CD4-positive, alpha-beta T cell treated with Interleukin-17A for 4 hours (primary cell): ENCODE results near the gene LTA.

Experiments used
- DNase-seq: peaks from one replicate; pipeline ENCODE4 v3.0.0-alpha.2; 2020; ENCODE audit warnings: mixed read lengths

Gene LTA

GRCh38 chr6:31574106-31575061, 2.3 kb downstream of the LTA start:
- DNase-seq: no peak

GRCh38 chr6:31575335-31575901, 3.3 kb downstream of the LTA start, which contains the start of gene TNF:
Gene TNF, plus strand, starts transcription at chr6:31575565. Its CDS starts 177 bp downstream, at chr6:31575742.
- DNase-seq: peak; percentile 80

- DNase-seq: no peak
Observed at GRCh38 chr6:31575952-31576685, 4.0 kb downstream of the LTA start.

GRCh38 chr6:31576897-31577578, 4.9 kb downstream of the LTA start:
- DNase-seq: peak; percentile 57

- DNase-seq: no peak
Observed at GRCh38 chr6:31577579-31577966, 5.5 kb downstream of the LTA start.

- no peak for DNase-seq
Observed at GRCh38 chr6:31578184-31579118, 6.4 kb downstream of the LTA start.

- DNase-seq: no peak
Observed at GRCh38 chr6:31579119-31579505, 7.0 kb downstream of the LTA start.

- no peak for DNase-seq
Observed at GRCh38 chr6:31579546-31580437, 7.7 kb downstream of the LTA start.

- no peak for DNase-seq
Observed at GRCh38 chr6:31580438-31580740, 8.3 kb downstream of the LTA start.

GRCh38 chr6:31580807-31581433, 8.8 kb downstream of the LTA start:
- peak; percentile 94 for DNase-seq

- DNase-seq: peak; percentile 58
Observed at GRCh38 chr6:31581434-31582229, 9.5 kb downstream of the LTA start.

GRCh38 chr6:31582230-31582643, 10.1 kb downstream of the LTA start, which contains the start of gene LTB:
Gene LTB, minus strand, starts transcription at chr6:31582424. Its CDS starts 7 bp downstream, at chr6:31582417.
- DNase-seq: peak; percentile 84

- peak; percentile 65 for DNase-seq
Observed at GRCh38 chr6:31585491-31585890, 13.4 kb downstream of the LTA start.

- DNase-seq: peak; percentile 12
Observed at GRCh38 chr6:31586008-31586407, 13.9 kb downstream of the LTA start, which contains the start of gene LST1. Gene LST1, plus strand, starts transcription at chr6:31586277. Its CDS starts 1,023 bp downstream, at chr6:31587300.

GRCh38 chr6:31586599-31587281, 14.7 kb downstream of the LTA start:
- DNase-seq: peak; percentile 56

- DNase-seq: peak; percentile 25
Observed at GRCh38 chr6:31587791-31588777, 16.0 kb downstream of the LTA start.
